GM19035 (cell line): ENCODE results near the gene CCIN.
A peak's percentile ranks its signal among the peaks of the same experiment; 100 is the strongest.
"Not testable (repeated sequence)": the region's sequence is repeated elsewhere in the genome, so short reads cannot be mapped to it uniquely, and the experiment has no call there.

Experiments used
- ATAC-seq: cut with Tn5 transposase; IDR thresholded peaks from one replicate; pipeline ENCODE4 v1.9.1; 2021; ENCODE audit not compliant: unreplicated experiment

Gene CCIN

DNA sequence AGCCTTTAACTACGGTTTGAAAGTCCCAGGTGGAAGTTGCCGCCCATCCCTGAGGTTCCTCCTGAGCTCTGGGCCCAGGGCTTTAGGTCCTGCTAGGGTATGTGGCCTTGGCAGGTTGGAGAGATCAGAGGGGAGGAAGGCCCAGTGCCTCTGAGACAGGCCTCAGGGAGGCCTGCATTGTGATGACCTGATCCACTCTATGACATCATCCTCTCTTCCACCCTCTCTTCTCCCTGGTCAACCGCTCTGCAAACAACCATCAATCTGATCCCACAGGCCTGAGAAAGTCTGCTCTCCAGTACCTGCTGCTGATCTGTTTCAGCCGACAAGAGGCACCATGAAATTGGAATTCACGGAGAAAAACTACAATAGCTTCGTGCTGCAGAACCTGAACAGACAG, at the start of gene CCIN:
Gene CCIN (plus strand): TSS at position 223 of the 400 bp plus-strand sequence. CDS start 115 bp downstream, at position 338.
- ATAC-seq: no peak

DNA sequence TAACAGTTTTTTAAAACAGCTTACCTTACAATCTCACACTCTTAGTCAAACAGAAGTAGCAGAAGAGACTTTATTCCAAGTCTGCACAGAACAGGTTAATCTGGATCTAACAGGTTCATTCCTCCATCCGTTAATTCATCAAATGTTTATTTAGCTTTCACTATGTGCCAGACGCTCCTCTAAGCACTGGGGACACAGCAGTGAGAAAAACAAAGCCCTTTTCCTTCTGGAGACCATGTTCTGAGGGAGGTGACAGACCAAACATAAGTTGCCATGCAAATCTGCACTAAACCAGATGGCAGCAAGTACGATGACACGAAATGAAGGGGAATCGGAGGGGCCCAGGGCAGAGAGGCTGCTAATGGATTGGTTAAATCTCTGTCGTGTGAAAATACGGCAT, 49.7 kb upstream of the CCIN start:
- ATAC-seq: no peak

- no peak for ATAC-seq
These were observed 48.5 kb upstream of the CCIN start for GRCh38 chr9:36120705-36121104.

DNA sequence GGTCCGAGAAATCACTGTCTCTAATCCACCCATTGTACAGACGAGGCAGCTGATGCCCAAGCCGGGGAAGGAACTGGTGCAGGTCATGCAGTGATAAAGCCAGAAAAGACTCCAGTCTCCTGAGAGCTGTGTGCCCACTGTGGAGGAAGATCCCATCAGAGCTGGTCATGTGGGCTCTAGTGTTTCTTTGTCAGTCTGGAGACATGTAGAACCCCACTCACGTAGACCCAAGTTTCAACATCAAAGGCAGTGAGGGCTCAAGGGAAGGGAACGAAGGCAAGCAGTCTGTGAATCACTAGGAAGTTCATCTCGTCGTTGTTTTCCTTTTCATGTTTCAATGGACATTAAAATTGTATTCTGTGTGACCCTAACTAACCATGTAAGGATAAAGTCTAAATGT, 47.2 kb upstream of the CCIN start:
- ATAC-seq: no peak

- no peak for ATAC-seq
These were observed 45.7 kb upstream of the CCIN start for GRCh38 chr9:36123515-36123914.

DNA sequence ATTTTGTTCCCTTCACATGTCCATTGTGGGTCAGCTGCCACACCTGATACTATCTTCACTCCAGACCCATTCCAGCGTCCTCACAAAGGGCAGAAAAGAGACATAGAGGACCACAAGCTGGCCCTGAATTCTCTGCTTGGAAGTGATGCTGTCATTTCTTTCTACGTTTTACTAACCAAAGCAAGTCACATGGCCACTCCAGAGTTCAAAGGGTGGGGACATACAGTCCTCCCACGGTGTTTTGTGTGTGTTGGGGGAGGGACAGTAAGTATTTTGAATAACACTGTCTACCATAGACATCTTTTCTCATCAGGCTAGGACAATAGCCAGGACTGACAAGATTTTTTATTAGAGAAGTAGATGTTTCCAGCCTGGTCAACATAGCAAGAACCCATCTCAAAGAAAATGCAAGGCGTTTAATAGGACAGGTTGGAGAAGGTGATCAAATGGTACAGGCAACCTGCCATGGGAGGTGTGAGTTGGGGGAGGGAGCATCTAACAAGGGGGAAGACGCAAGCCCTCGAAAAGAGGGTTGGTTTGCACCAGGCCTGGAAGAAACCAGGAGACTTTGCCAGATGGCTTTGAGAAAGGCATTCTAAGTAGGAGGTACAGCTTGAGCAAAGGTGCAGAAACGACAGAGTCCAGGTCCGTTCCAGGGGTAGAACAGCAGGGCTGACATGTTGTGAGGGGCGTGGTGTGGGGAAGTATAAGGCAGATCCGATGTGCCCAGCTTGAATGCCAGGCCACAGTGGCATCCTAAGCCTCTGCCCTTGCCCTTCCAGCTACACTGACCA, 43.9 kb upstream of the CCIN start:
- no peak for ATAC-seq

DNA sequence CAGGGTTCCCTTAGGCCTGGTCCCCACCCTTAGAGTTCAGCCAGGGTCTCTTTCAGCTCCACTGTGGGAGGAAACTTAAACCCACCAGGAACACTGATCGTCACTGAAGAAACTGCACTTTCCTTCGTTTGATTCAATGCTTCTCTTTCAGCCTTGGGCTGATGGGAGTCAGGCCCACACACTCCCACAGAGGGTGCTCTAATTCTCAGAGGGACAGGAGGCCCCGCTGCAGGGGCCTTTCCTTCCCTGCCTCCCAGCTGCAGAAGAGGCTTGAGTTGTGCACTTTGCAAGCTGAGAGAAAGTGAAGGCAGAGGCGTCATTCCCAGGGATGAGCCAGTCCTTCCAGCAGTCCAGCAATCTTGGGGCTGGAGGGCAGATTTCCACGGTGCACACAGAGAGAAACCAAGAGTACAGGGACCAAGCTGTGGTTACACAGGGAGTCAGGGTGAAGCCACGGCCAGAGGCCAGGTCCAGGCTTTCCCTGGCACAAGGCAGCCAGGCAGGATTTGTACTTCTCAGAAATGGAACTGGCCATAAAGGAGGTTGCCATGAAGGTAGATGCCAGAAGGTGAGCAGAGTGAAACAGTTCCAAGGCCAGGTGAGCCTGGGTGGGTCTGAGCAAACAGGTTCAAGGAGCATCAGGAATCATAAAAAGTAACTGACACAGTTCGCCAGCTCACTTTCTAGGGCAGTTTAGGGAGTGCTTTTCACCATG, 43.0 kb upstream of the CCIN start:
- no peak for ATAC-seq

GRCh38 chr9:36127652-36128244, 41.4 kb upstream of the CCIN start:
- no peak for ATAC-seq

- ATAC-seq: no peak
These were observed 40.8 kb upstream of the CCIN start for GRCh38 chr9:36128349-36128748.

GRCh38 chr9:36129139-36129538, 40.0 kb upstream of the CCIN start:
- no peak for ATAC-seq

DNA sequence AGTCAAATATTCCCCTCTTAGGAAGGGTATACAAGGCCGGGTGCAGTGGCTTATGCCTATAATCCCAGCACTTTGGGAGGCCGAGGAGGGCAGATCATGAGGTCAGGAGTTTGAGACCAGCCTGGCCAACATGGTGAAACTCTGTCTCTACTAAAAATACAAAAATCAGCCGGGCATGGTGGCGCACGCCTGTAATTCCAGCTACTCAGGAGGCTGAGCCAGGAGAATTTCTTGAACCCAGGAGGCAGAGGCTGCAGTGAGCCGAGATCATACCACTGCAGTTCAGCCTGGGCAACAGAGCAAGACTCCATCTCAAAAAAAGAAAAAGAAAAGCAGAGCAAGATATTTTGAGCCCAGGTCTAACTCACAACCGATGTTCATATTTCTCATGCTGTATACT, 37.5 kb upstream of the CCIN start:
- ATAC-seq: not testable (repeated sequence)

DNA sequence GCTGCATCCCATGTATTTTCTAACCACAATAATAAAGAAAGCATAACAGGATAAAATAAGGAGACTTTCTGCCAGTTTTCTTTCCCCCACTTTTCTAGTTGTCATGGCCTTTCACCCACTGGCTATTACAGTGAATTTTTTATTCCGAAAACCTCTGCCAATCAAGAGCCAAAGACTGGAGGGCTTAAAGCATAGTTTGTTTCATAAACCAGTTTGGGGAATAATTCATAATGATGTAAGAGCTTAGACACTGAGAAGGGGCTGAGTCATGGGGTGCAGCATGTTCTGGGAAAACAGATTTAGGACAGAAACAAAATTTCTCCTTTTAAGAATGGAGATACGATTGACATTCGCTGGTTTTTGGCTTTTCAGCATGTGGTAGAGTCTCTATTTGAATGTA, 37.1 kb upstream of the CCIN start:
- ATAC-seq: no peak

DNA sequence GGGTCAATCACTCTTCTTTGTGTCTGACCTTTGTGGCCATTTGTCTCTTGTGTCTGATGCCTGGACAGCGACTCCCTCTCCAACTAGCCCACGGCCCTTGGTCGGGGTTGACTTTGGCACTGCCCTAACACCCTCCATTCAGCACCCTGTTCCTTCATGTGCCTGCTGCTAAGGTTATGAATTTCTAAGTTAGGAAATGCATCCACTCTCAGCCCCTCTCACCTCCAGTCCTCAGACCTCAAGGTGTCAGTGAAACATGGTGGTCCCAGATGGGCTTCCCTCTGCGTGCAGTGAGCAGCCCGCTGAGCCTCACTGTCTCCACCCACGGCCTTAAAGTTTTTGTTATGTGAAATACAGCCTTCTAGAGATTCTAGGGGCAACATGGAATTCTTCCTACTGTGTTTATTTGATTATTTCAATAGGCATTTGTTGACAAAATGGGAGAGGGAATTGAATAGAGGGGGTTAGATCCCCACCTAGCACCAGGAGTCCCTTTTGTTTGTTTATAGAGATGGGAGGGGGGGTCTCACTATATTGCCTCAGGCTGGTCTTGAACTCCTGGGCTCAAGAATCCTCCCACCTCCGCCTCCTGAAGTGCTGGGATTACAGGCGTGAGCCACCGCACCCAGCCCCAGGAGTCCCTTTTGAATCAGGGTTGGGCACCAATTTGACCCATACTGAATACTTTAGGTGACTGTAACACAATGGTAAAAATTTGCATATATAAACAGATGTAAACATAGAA, 34.3 kb upstream of the CCIN start:
- ATAC-seq: no peak

DNA sequence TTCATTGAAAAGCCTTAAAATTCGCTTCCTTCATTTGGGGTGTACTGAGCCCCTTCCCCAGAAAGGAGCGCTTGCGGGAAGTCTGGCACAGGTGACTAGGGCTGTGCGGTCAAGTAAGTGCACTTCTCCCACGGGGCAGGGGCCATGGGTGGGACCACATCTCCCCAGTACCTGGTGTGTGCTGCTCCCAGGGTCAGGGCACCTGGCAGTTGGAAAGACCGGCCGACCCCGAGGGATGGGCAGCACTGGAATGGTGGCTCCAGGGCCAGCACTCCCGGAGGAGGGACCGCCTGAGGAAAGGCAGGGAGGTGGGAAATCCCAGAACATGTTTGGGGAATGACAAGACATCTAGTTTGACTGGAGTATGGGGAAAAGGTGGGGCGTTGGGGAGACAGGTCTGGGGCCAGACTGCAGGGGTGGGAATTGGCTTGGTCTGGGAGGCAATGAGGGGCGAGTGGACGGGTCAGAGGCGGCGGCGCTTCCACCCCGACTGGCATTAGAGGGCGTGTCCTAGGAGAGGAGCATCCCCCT, 33.4 kb upstream of the CCIN start:
- ATAC-seq: no peak

DNA sequence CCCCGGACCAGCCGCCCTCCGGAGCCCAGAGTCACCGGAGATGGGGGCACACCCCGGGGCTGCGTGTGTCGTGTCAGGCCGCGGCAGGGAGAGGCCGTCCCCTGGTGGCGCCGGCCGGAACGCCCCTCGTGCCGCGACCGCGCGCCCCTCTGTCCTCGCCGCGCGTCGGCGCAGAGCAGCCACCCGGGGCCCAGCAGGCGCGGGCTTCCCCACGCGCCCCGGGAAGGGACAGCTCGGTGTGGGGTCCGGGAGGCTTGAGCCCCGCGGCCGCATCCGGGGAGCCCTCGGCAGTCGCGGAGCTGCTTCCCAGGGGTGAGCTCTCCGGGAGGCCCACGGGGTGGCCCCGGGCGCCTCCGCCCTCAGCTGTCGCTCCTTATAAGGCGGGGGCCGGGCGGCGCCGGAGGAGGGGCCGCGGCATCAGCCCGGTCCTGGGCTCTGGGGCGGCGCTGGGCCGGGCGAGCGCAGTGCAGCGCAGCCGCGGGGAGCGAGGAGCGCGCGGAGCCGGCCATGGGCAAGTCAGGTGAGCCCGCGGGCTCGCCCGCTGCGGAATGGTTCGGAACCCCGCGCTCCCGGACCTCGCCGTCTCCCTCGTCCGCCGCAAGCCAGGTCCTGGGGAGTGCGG, 32.8 kb upstream of the CCIN start, which contains the start of gene GLIPR2:
Gene GLIPR2 (plus strand): TSS at position 462 of the 622 bp plus-strand sequence. CDS start 46 bp downstream, at position 508.
- peak; percentile 95 for ATAC-seq

DNA sequence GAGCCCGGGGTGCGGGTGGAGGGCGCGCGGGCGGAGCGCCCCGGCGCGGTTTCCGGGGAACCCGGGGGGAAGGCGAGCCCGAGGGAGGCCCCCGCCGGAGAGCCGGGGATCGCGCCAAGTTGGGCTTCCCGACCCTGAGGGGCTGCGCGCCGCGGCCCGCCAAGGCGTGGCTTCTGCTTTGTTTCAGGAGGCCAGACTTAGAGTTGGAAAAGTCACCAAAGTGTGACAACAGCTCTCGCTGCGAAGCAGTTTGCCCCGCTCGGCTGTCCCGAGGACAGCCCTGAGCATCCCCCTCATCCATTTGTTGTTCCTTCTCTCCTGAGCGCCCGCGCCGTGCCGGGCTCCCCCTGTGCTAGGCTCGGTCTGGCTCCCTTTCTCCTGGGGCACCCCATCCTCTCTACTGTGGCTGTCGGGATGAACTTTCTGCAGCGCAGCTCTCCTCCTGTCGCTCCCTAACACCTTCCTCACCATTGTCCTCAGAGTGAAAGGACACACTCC, 32.2 kb upstream of the CCIN start:
- ATAC-seq: peak; percentile 45

- ATAC-seq: no peak
These were observed 31.7 kb upstream of the CCIN start for GRCh38 chr9:36137392-36138004.

DNA sequence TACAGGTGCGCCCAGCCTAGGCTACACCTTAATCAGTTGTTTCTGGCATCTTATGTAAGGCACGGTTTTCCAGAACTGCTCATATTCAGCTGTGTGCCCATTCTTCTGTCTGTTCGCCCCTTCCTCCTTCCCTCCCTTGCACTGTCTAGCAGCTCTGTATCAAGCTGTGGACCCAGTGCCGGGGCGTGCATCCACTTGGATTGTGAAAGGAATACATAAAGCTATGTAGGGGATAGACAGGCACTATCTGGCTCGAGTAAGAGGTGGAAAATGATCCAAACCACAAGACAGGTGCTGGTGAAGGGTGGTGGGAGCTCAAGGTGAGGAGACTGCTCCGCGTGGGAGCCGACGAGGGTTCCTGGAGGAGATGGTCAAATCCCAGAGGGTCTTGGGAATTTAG, 30.7 kb upstream of the CCIN start:
- no peak for ATAC-seq

DNA sequence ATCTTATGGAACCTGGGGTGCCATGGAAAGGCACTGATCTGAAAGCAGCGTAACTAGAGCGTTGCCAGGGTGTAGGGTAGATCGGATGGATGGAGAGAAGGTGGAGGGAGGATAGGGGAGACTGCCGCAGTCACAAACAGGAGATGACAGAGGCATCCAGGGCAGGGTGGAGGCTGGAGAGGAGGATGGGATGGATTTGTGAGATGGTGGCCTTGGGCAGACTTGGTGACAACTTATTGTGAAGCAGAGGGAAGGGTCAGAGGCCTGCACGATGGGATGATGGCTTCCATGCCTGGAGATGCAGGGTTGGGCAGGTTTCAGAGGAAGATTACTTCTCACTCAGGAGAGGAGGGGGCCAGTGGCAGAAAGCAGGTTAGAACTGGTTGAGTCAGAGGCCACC, 30.3 kb upstream of the CCIN start:
- no peak for ATAC-seq
